ENCODE results near the gene SLC13A5. TPM values are rescaled to one million over a fixed set of nuclear protein-coding genes. Genes with fewer than 3 reads are reported as not detected.

Gene SLC13A5
- not detected for total RNA-seq

- no peak for ATAC-seq
- no peak within 1 kb of the TSS for H3K27ac ChIP-seq
- TF ChIP-seq CTCF (IDR thresholded peaks at IDR 0.05) (peak in 2 of 7 experiments; percentile 14 to 24), POLR2A (IDR thresholded peaks at IDR 0.05) (no peak)
- peaks cover 11% of the 10 kb centered on the region for H3K4me1 ChIP-seq
- 1 to 2% methylated on average over 28 to 69 of the region's 71 CpGs for WGBS, 2 donors
- H3K36me3 ChIP-seq (replicated peaks in 1 of 2; ENCODE audit: insufficient read depth in 1 of 2, low read depth in 2 of 2), result no peaks in the 10 kb centered on the region
- no peaks in the 10 kb centered on the region for H3K9me3 ChIP-seq
- no peak within 1 kb of the TSS for H3K4me3 ChIP-seq
- peak in 3 of 4 donors; percentile 10 to 25 (median 20) for DNase-seq
- intact Hi-C loops (cut with DNase I), result no loop called here
- H3K27me3 ChIP-seq, result peaks cover 0 to 9% of the 10 kb centered on the region in 2 donors
Observed at GRCh38 chr17:6713130-6713917, at the start of gene SLC13A5. SLC13A5 (minus strand) TSS chr17:6713369; CDS start chr17:6713333, 36 bp downstream.

DNA sequence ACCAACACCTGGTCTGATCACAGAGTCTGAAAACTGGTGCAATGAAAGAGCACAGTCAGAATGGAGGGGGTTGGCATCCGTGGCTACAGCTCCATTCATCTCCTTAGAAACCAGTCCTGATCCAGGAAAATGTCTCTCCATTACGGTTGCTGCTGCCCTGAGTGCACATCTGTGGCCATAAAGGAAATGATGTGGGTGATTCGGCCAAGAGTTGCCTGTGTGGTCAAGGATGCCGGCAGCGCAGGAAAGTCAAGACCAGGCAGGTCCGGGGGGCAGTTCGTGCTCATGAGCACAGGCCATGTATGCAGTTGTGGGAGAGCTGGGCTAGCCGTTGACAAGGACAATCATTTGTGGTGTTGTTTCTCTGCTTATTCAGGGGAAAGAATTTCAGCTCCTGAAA is 48.6 kb upstream of the SLC13A5 start:
- 71 to 74% methylated on average over 8 of the region's 8 CpGs for WGBS, 2 donors
- ATAC-seq (no peak), DNase-seq (no peak)
- Histone ChIP-seq H3K27me3 (no peaks in the 10 kb centered on the region), H3K27ac (no peak overlapping the region), H3K9me3 (no peaks in the 10 kb centered on the region), H3K36me3 (replicated peaks in 1 of 2; ENCODE audit: insufficient read depth in 1 of 2, low read depth in 2 of 2) (no peaks in the 10 kb centered on the region), H3K4me3 (no peak overlapping the region), H3K4me1 (no peaks in the 10 kb centered on the region)
- intact Hi-C loops (cut with DNase I), result no loop called here
- TF ChIP-seq POLR2A (IDR thresholded peaks at IDR 0.05) (no peak), CTCF (IDR thresholded peaks at IDR 0.05) (no peak)

GRCh38 chr17:6757747-6758146 is 44.6 kb upstream of the SLC13A5 start:
- ATAC-seq (no peak), DNase-seq (no peak)
- Histone ChIP-seq H3K27ac (no peak overlapping the region), H3K27me3 (no peaks in the 10 kb centered on the region), H3K4me3 (no peak overlapping the region), H3K4me1 (no peaks in the 10 kb centered on the region), H3K9me3 (no peaks in the 10 kb centered on the region), H3K36me3 (replicated peaks in 1 of 2; ENCODE audit: insufficient read depth in 1 of 2, low read depth in 2 of 2) (no peaks in the 10 kb centered on the region)
- intact Hi-C loops (cut with DNase I), result no loop called here
- no peak for TF ChIP-seq CTCF (IDR thresholded peaks at IDR 0.05)
- no peak for TF ChIP-seq POLR2A (IDR thresholded peaks at IDR 0.05)
- WGBS, 2 donors, result 90 to 93% methylated on average over 2 of the region's 2 CpGs

GRCh38 chr17:6756425-6757031 is 43.4 kb upstream of the SLC13A5 start:
- no peaks in the 10 kb centered on the region for H3K4me1 ChIP-seq
- no peak overlapping the region for H3K4me3 ChIP-seq
- no peaks in the 10 kb centered on the region for H3K9me3 ChIP-seq
- H3K27me3 ChIP-seq, result no peaks in the 10 kb centered on the region
- ATAC-seq (no peak), DNase-seq (no peak)
- no peaks in the 10 kb centered on the region for H3K36me3 ChIP-seq (replicated peaks in 1 of 2; ENCODE audit: insufficient read depth in 1 of 2, low read depth in 2 of 2)
- TF ChIP-seq CTCF (IDR thresholded peaks at IDR 0.05) (no peak), POLR2A (IDR thresholded peaks at IDR 0.05) (no peak)
- intact Hi-C loops (cut with DNase I), result no loop called here
- WGBS, 2 donors, result 53 to 59% methylated on average over 11 to 12 of the region's 13 CpGs
- peak overlapping the region in 1 of 4 donors; percentile 63 for H3K27ac ChIP-seq
